SK-N-SH treated with all-trans-retinoic acid at 6 μM for 48 hours (cell line): ENCODE measurements around the gene LIN7B.

Source experiments
- ATAC-seq: fragments of 200-7000 bp; cut with Tn5 transposase; 3 replicates; pipeline ENCODE4 v1.9.1; 2020; ENCODE audit warnings: mild to moderate bottlenecking, moderate library complexity
- ARNTL ChIP-seq: fragments of 450-650 bp; formaldehyde crosslinking; IDR thresholded peaks from 2 replicates; pipeline ENCODE4 v1.5.0; 2020; ENCODE audit warnings: low read depth, mild to moderate bottlenecking, moderate library complexity, borderline replicate concordance
- BACH2 ChIP-seq: fragments of 250-450 bp; sonication (Bioruptor Pico); IDR thresholded peaks from 2 replicates; pipeline ENCODE4 v1.9.0; 2021; ENCODE audit warnings: mild to moderate bottlenecking, borderline replicate concordance
- CSDC2 ChIP-seq: fragments of 250-450 bp; sonication (Bioruptor Pico); IDR thresholded peaks from 2 replicates; pipeline ENCODE4 v1.5.0; 2020; ENCODE audit warnings: mild to moderate bottlenecking, moderate library complexity
- ESRRG ChIP-seq: fragments of 250-450 bp; sonication (Bioruptor Pico); IDR thresholded peaks from 2 replicates; pipeline ENCODE4 v1.6.1; 2021; ENCODE audit warnings: mild to moderate bottlenecking
- GLIS3 ChIP-seq: fragments of 250-450 bp; sonication (Bioruptor Pico); IDR thresholded peaks from 2 replicates; pipeline ENCODE4 v1.5.0; 2020; ENCODE audit warnings: mild to moderate bottlenecking, moderate library complexity
- ISL1 ChIP-seq: fragments of 250-450 bp; sonication (Bioruptor Pico); IDR thresholded peaks from 2 replicates; pipeline ENCODE4 v2.1.2; 2022; ENCODE audit warnings: mild to moderate bottlenecking, moderate library complexity
- OSR1 ChIP-seq: fragments of 250-450 bp; sonication (Bioruptor Pico); IDR thresholded peaks from 2 replicates; pipeline ENCODE4 v1.8.0; 2022; ENCODE audit warnings: moderate library complexity, mild to moderate bottlenecking, inconsistent platforms
- PPARA ChIP-seq: fragments of 250-450 bp; sonication (Bioruptor Pico); IDR thresholded peaks from 2 replicates; pipeline ENCODE4 v1.5.0; 2020; ENCODE audit warnings: mild to moderate bottlenecking, borderline replicate concordance
- RARB ChIP-seq: fragments of 250-450 bp; sonication (Bioruptor Pico); IDR thresholded peaks from 2 replicates; pipeline ENCODE4 v1.8.0; 2021; ENCODE audit warnings: mild to moderate bottlenecking, moderate library complexity
- SNAI2 ChIP-seq: fragments of 250-450 bp; sonication (Bioruptor Pico); IDR thresholded peaks from 2 replicates; pipeline ENCODE4 v1.5.0; 2020; ENCODE audit warnings: mild to moderate bottlenecking, moderate library complexity
- TCF4 ChIP-seq: fragments of 250-450 bp; sonication (Bioruptor Pico); IDR thresholded peaks from 2 replicates; pipeline ENCODE4 v1.8.0; 2021; ENCODE audit warnings: mild to moderate bottlenecking, moderate library complexity, borderline replicate concordance
- TOX ChIP-seq: fragments of 250-450 bp; sonication (Bioruptor Pico); IDR thresholded peaks from 2 replicates; pipeline ENCODE4 v1.8.0; 2021; ENCODE audit warnings: mild to moderate bottlenecking, moderate library complexity, borderline replicate concordance
- ZC3H10 ChIP-seq: fragments of 250-450 bp; sonication (Bioruptor Pico); IDR thresholded peaks from 2 replicates; pipeline ENCODE4 v1.5.1; 2021; ENCODE audit warnings: mild to moderate bottlenecking, moderate library complexity
- ZFP3 ChIP-seq: fragments of 250-450 bp; sonication (Bioruptor Pico); IDR thresholded peaks from 2 replicates; pipeline ENCODE4 v1.5.0; 2020; ENCODE audit warnings: mild to moderate bottlenecking, moderate library complexity
- ZNF565 ChIP-seq: fragments of 450-650 bp; formaldehyde crosslinking; conservative IDR thresholded peaks from 2 replicates; pipeline ENCODE4 v1.5.0; 2020; ENCODE audit warnings: low read depth, mild to moderate bottlenecking, moderate library complexity
- ZNF70 ChIP-seq: fragments of 450-650 bp; formaldehyde crosslinking; IDR thresholded peaks from 2 replicates; pipeline ENCODE4 v1.5.0; 2020; ENCODE audit warnings: mild to moderate bottlenecking, moderate library complexity
- ZNF8 ChIP-seq: fragments of 450-650 bp; formaldehyde crosslinking; IDR thresholded peaks from 2 replicates; pipeline ENCODE4 v1.5.0; 2020; ENCODE audit warnings: mild to moderate bottlenecking, moderate library complexity
- TF ChIP-seq, protein P1 (sequence below): fragments of 250-450 bp; sonication (Bioruptor Pico); IDR thresholded peaks from 2 replicates; pipeline ENCODE4 v1.8.0; 2020; ENCODE audit warnings: mild to moderate bottlenecking, moderate library complexity, borderline replicate concordance
- TF ChIP-seq, protein P2 (sequence below): fragments of 250-450 bp; sonication (Bioruptor Pico); IDR thresholded peaks from 2 replicates; pipeline ENCODE4 v1.5.1; 2020; ENCODE audit warnings: low read depth, mild to moderate bottlenecking, moderate library complexity
- TF ChIP-seq, protein P3 (sequence below): fragments of 250-450 bp; sonication (Bioruptor Pico); IDR thresholded peaks from 2 replicates; pipeline ENCODE4 v1.5.0; 2020; ENCODE audit warnings: mild to moderate bottlenecking, moderate library complexity
- TF ChIP-seq, protein P4 (sequence below): fragments of 250-450 bp; sonication (Bioruptor Pico); IDR thresholded peaks from 2 replicates; pipeline ENCODE4 v1.5.1; 2021; ENCODE audit warnings: mild to moderate bottlenecking, moderate library complexity
- TF ChIP-seq, protein P5 (sequence below): fragments of 250-450 bp; sonication (Bioruptor Pico); IDR thresholded peaks from 2 replicates; pipeline ENCODE4 v1.8.0; 2021; ENCODE audit warnings: low read depth, mild to moderate bottlenecking, moderate library complexity, borderline replicate concordance

The LIN7B gene

DNA sequence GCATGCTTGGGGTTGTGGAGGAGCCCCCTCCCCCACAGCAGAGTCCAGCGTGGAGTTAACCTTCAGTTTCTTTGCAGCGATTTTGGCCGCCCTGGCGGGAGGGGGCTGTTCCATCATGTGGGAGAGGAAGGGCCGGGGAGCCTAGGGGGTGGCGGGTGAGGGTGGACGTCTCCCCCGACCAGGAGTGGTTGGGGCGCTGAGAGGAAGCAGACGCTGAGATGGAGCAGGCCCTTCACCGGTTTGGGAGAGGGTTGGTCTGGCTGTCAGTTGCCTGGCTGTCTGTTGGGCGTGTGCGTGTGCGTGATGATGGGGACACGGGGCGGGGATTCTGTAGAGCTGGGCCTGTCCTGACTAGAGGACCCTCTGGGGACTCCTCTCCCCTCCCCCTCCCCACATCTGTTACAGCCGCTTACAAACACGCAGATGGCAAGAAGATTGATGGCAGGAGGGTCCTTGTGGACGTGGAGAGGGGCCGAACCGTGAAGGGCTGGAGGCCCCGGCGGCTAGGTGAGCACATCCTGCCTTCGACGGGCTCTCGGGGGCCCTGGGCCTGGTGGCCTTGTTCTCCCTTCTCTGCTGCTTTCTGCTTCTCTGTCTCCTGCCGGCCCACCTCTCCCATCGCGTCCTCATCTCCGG, 9.8 kb upstream of the LIN7B start (continued):
- TF ChIP-seq, protein P1, sequence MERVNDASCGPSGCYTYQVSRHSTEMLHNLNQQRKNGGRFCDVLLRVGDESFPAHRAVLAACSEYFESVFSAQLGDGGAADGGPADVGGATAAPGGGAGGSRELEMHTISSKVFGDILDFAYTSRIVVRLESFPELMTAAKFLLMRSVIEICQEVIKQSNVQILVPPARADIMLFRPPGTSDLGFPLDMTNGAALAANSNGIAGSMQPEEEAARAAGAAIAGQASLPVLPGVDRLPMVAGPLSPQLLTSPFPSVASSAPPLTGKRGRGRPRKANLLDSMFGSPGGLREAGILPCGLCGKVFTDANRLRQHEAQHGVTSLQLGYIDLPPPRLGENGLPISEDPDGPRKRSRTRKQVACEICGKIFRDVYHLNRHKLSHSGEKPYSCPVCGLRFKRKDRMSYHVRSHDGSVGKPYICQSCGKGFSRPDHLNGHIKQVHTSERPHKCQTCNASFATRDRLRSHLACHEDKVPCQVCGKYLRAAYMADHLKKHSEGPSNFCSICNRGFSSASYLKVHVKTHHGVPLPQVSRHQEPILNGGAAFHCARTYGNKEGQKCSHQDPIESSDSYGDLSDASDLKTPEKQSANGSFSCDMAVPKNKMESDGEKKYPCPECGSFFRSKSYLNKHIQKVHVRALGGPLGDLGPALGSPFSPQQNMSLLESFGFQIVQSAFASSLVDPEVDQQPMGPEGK = no peak
- TF ChIP-seq CSDC2 (CRISPR knock-in tag) (no peak), ESRRG (CRISPR knock-in tag) (no peak), GLIS3 (CRISPR knock-in tag) (no peak), ZNF8 (CRISPR knock-in tag) (no peak), ZFP3 (CRISPR knock-in tag) (no peak), OSR1 (CRISPR knock-in tag) (no peak), RARB (CRISPR knock-in tag) (no peak)
- TF ChIP-seq, protein P2, sequence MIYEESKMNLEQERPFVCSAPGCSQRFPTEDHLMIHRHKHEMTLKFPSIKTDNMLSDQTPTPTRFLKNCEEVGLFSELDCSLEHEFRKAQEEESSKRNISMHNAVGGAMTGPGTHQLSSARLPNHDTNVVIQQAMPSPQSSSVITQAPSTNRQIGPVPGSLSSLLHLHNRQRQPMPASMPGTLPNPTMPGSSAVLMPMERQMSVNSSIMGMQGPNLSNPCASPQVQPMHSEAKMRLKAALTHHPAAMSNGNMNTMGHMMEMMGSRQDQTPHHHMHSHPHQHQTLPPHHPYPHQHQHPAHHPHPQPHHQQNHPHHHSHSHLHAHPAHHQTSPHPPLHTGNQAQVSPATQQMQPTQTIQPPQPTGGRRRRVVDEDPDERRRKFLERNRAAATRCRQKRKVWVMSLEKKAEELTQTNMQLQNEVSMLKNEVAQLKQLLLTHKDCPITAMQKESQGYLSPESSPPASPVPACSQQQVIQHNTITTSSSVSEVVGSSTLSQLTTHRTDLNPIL (CRISPR knock-in tag) = no peak
- TF ChIP-seq, all 23 proteins: peak for 0

DNA sequence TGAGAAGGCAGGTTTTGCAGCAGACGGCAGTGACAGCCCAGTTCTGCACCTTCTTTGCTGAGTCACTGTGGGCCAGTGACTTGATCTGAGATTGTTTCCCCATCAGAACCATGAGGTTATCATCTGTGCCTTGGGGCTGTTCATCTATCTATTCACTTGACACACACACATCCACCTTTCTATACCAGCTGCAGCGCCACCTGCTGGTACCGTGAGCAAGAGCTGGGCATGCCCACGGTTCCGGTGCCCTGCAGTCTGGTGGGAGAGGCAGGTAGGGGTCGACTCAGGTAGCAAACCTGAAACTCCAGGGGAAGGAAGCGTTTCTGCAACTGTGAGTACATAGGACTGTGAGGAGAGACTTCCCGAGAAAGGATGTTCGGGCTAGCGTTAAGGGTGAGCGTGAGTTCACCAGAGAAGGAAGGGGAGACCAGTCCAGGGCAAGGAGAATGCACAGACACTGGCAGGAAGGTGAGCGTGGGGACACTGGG, 7.5 kb upstream of the LIN7B start:
- TF ChIP-seq, protein P3, sequence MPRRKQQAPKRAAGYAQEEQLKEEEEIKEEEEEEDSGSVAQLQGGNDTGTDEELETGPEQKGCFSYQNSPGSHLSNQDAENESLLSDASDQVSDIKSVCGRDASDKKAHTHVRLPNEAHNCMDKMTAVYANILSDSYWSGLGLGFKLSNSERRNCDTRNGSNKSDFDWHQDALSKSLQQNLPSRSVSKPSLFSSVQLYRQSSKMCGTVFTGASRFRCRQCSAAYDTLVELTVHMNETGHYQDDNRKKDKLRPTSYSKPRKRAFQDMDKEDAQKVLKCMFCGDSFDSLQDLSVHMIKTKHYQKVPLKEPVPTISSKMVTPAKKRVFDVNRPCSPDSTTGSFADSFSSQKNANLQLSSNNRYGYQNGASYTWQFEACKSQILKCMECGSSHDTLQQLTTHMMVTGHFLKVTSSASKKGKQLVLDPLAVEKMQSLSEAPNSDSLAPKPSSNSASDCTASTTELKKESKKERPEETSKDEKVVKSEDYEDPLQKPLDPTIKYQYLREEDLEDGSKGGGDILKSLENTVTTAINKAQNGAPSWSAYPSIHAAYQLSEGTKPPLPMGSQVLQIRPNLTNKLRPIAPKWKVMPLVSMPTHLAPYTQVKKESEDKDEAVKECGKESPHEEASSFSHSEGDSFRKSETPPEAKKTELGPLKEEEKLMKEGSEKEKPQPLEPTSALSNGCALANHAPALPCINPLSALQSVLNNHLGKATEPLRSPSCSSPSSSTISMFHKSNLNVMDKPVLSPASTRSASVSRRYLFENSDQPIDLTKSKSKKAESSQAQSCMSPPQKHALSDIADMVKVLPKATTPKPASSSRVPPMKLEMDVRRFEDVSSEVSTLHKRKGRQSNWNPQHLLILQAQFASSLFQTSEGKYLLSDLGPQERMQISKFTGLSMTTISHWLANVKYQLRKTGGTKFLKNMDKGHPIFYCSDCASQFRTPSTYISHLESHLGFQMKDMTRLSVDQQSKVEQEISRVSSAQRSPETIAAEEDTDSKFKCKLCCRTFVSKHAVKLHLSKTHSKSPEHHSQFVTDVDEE (CRISPR knock-in tag) = no peak
- no peak for TF ChIP-seq ZNF565 (CRISPR knock-in tag)
- TF ChIP-seq ISL1 (CRISPR knock-in tag) = no peak
- no peak for TF ChIP-seq TCF4 (CRISPR knock-in tag)
- TF ChIP-seq, protein P4, sequence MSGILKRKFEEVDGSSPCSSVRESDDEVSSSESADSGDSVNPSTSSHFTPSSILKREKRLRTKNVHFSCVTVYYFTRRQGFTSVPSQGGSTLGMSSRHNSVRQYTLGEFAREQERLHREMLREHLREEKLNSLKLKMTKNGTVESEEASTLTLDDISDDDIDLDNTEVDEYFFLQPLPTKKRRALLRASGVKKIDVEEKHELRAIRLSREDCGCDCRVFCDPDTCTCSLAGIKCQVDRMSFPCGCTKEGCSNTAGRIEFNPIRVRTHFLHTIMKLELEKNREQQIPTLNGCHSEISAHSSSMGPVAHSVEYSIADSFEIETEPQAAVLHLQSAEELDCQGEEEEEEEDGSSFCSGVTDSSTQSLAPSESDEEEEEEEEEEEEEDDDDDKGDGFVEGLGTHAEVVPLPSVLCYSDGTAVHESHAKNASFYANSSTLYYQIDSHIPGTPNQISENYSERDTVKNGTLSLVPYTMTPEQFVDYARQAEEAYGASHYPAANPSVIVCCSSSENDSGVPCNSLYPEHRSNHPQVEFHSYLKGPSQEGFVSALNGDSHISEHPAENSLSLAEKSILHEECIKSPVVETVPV (CRISPR knock-in tag) = no peak
- no peak for TF ChIP-seq RARB (CRISPR knock-in tag)
- TF ChIP-seq, protein P2 (CRISPR knock-in tag) = no peak
- TF ChIP-seq ARNTL (CRISPR knock-in tag) = no peak
- TF ChIP-seq TOX (CRISPR knock-in tag) = no peak
- no peak for TF ChIP-seq SNAI2
- TF ChIP-seq OSR1 (CRISPR knock-in tag) = no peak
- TF ChIP-seq, protein P1 = no peak
- TF ChIP-seq ZNF70 (CRISPR knock-in tag) = no peak
- TF ChIP-seq BACH2 (CRISPR knock-in tag) = no peak
- no peak for TF ChIP-seq ZNF8 (CRISPR knock-in tag)
- no peak for TF ChIP-seq ZC3H10
- TF ChIP-seq, protein P5, sequence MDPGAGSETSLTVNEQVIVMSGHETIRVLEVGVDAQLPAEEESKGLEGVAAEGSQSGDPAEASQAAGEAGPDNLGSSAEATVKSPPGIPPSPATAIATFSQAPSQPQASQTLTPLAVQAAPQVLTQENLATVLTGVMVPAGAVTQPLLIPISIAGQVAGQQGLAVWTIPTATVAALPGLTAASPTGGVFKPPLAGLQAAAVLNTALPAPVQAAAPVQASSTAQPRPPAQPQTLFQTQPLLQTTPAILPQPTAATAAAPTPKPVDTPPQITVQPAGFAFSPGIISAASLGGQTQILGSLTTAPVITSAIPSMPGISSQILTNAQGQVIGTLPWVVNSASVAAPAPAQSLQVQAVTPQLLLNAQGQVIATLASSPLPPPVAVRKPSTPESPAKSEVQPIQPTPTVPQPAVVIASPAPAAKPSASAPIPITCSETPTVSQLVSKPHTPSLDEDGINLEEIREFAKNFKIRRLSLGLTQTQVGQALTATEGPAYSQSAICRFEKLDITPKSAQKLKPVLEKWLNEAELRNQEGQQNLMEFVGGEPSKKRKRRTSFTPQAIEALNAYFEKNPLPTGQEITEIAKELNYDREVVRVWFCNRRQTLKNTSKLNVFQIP = no peak
- TF ChIP-seq PPARA (CRISPR knock-in tag) = no peak
- ATAC-seq = peak; percentile 68
